Nucleus accumbens (tissue), 56 donors: ENCODE results near the gene ARHGAP23.
A peak's percentile ranks its signal among the peaks of the same experiment; 100 is the strongest.

ENCODE experiments used
- DNase-seq, 56 donors: peaks; one replicate each; lab custom pipeline; 2025; lab: John Stamatoyannopoulos, UW

Gene ARHGAP23

GRCh38 chr17:38439436-38439835, 11.2 kb downstream of the ARHGAP23 start:
- DNase-seq: no peak

GRCh38 chr17:38440614-38441397, 12.5 kb downstream of the ARHGAP23 start:
- no peak for DNase-seq

GRCh38 chr17:38441429-38442061, 13.3 kb downstream of the ARHGAP23 start:
- peak in 11 of 56 donors; percentile 15 to 59 (median 29) for DNase-seq

- DNase-seq: no peak
These were observed 14.3 kb downstream of the ARHGAP23 start for GRCh38 chr17:38442548-38442947.

- DNase-seq: no peak
These were observed 15.2 kb downstream of the ARHGAP23 start for GRCh38 chr17:38443356-38444031.

GRCh38 chr17:38444151-38444550, 15.9 kb downstream of the ARHGAP23 start:
- peak in 51 of 56 donors; percentile 24 to 84 (median 61) for DNase-seq

GRCh38 chr17:38447502-38448085, 19.3 kb downstream of the ARHGAP23 start:
- no peak for DNase-seq

- no peak for DNase-seq
These were observed 20.0 kb downstream of the ARHGAP23 start for GRCh38 chr17:38448208-38448771.

- no peak for DNase-seq
These were observed 21.1 kb downstream of the ARHGAP23 start for GRCh38 chr17:38449364-38449763.

GRCh38 chr17:38450557-38451029, 22.3 kb downstream of the ARHGAP23 start:
- DNase-seq: no peak

GRCh38 chr17:38451030-38451839, 23.0 kb downstream of the ARHGAP23 start:
- DNase-seq: no peak

GRCh38 chr17:38451840-38452529, 23.7 kb downstream of the ARHGAP23 start:
- DNase-seq: peak in 14 of 56 donors; percentile 20 to 70 (median 28)

GRCh38 chr17:38452719-38453118, 24.5 kb downstream of the ARHGAP23 start:
- DNase-seq: no peak

- peak in 14 of 56 donors; percentile 15 to 72 (median 52) for DNase-seq
These were observed 25.7 kb downstream of the ARHGAP23 start for GRCh38 chr17:38453951-38454421.

GRCh38 chr17:38454532-38454931, 26.3 kb downstream of the ARHGAP23 start:
- DNase-seq: peak in 54 of 56 donors; percentile 41 to 98 (median 85)

- no peak for DNase-seq
These were observed 27.1 kb downstream of the ARHGAP23 start for GRCh38 chr17:38455288-38455915.

GRCh38 chr17:38456031-38456815, 28.0 kb downstream of the ARHGAP23 start:
- no peak for DNase-seq
